T-cell (primary cell): ENCODE results near the gene ST3GAL3. TPM values are rescaled to one million over a fixed set of nuclear protein-coding genes. Genes with fewer than 3 reads are reported as not detected.

Experiments used
- ATAC-seq, 4 experiments: fragments of 200-7000 bp in 3 of 4; fragments of 150-1000 bp in 1 of 4; cut with Tn5 transposase; replicated peaks in 1 of 4; 1 replicate in 3 of 4; 2 replicates in 1 of 4; pipeline ENCODE4 v1.10.0; 2021; ENCODE audit warnings: moderate library complexity in 3 of 4, mild to moderate bottlenecking in 2 of 4, moderate number of reproducible peaks in 1 of 4
- CTCF ChIA-PET, 2 donors: fragments of 300-600 bp; sonication (Branson Sonifier 250); formaldehyde crosslinking; loops; one replicate each; lab custom pipeline; 2022; ENCODE audit warnings: antibody characterized with exemption in 2 of 2; lab: Charles Lee
- POLR2A ChIA-PET, 2 donors: fragments of 300-600 bp; sonication (Branson Sonifier 250); formaldehyde crosslinking; loops; one replicate each; lab custom pipeline; 2022; ENCODE audit warnings: antibody characterized with exemption in 2 of 2; lab: Charles Lee
- DNase-seq, 35 experiments: peaks; one replicate each; pipeline versions ENCODE4 v3.0.0 to v3.0.0-alpha.2; 2013 to 2023
- H3K27ac ChIP-seq: one replicate; pipeline ENCODE4 v1.5.1; 2013; ENCODE audit warnings: low read length
- H3K27me3 ChIP-seq, 2 experiments: replicated peaks in 1 of 2; 1 replicate in 1 of 2; 2 replicates in 1 of 2; pipeline versions ENCODE4 v1.6.1 to v1.7.0; 2013; ENCODE audit warnings: low read length in 1 of 2, mixed read lengths in 1 of 2; ENCODE audit not compliant: control insufficient read depth in 2 of 2, insufficient read depth in 2 of 2; ENCODE audit errors: extremely low read depth in 1 of 2
- H3K36me3 ChIP-seq, 2 donors: 1 replicate in 1 of 2; 2 replicates in 1 of 2; pipeline versions ENCODE4 v1.6.1 to v1.7.0; 2013; ENCODE audit warnings: low read length in 1 of 2; ENCODE audit not compliant: control insufficient read depth in 2 of 2, insufficient read depth in 1 of 2; ENCODE audit errors: extremely low read depth in 1 of 2
- H3K4me1 ChIP-seq, 2 experiments: 1 replicate in 1 of 2; 2 replicates in 1 of 2; pipeline versions ENCODE4 v1.6.1 to v1.7.0; 2013; ENCODE audit warnings: low read length in 2 of 2, mixed read lengths in 1 of 2; ENCODE audit not compliant: insufficient read depth in 2 of 2, control insufficient read depth in 1 of 2; ENCODE audit errors: extremely low read depth in 1 of 2
- H3K4me3 ChIP-seq, 2 donors: 1 replicate in 1 of 2; 2 replicates in 1 of 2; pipeline versions ENCODE4 v1.5.1 to v1.7.0; 2013; ENCODE audit warnings: mild to moderate bottlenecking in 2 of 2, low read length in 1 of 2, moderate library complexity in 1 of 2; ENCODE audit not compliant: control insufficient read depth in 1 of 2; ENCODE audit errors: extremely low read depth in 1 of 2
- H3K9me3 ChIP-seq: 2 replicates; pipeline ENCODE4 v1.7.0; 2013
- H3K27ac Mint-ChIP-seq, 2 donors: one replicate each; pipeline ENCODE4 v1.8.0; 2020 to 2021; ENCODE audit warnings: mild to moderate bottlenecking in 2 of 2, mixed read lengths in 2 of 2
- H3K27me3 Mint-ChIP-seq, 2 donors: one replicate each; pipeline ENCODE4 v1.8.0; 2021 to 2022; ENCODE audit warnings: mixed read lengths in 2 of 2
- H3K36me3 Mint-ChIP-seq: one replicate; pipeline ENCODE4 v1.8.0; 2021; ENCODE audit warnings: mixed read lengths
- H3K4me1 Mint-ChIP-seq, 3 donors: one replicate each; pipeline ENCODE4 v1.8.0; 2020 to 2022; ENCODE audit warnings: mixed read lengths in 3 of 3, mild to moderate bottlenecking in 1 of 3
- H3K4me3 Mint-ChIP-seq, 3 donors: one replicate each; pipeline ENCODE4 v1.8.0; 2020 to 2022; ENCODE audit warnings: mild to moderate bottlenecking in 3 of 3, mixed read lengths in 3 of 3, moderate library complexity in 3 of 3
- H3K9me3 Mint-ChIP-seq, 3 donors: one replicate each; pipeline ENCODE4 v1.8.0; 2020 to 2022; ENCODE audit warnings: mixed read lengths in 3 of 3
- WGBS: methylation state at CpG from one replicate; pipeline ENCODE4 v1.1.5; 2013; ENCODE audit warnings: missing lambda C conversion rate; ENCODE audit not compliant: insufficient coverage; 5-methylcytosine and 5-hydroxymethylcytosine counted together
- total RNA-seq, 35 experiments: library from RNA in 6 of 35; stranded (reverse) in 6 of 35; fragments of 120-200 nt in 1 of 35; gene quantifications; one replicate each; pipeline versions ENCODE4 v1.2.1 to v1.2.4 and lab custom pipeline; 2013 to 2026

ST3GAL3 gene
- total RNA-seq, 5 donors from 2014 or later (not counting 1 experiment from before 2014, with no cell fraction given) = 21.9 to 29.8 (median 24.4) TPM

DNA sequence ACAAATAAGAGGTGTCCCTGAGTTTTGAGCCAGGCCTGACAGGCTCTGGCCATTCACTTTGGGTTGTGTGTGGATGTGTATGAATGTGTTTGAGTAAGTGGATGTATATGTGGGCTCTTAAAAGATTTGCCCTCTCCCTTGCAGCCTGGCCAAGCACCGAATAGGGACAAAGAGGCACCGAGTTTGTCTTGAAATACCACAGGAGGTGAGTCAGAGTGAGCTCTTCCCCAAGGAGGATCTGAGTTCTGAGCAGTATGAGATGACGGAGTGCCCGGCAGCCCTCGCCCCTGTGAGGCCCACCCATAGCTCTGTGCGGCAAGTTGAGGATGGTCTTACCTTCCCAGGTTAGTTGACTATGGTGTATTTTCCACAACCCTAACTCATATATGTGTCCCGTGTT lies 38.4 kb upstream of the ST3GAL3 start:
- Mint-ChIP-seq H3K4me3 (no peak overlapping the region), H3K36me3 (peaks cover 76% of the 10 kb centered on the region), H3K4me1 (peaks cover 0 to 3% (median 0%) of the 10 kb centered on the region in 3 donors), H3K27me3 (no peaks in the 10 kb centered on the region), H3K9me3 (no peaks in the 10 kb centered on the region), H3K27ac (no peak overlapping the region)
- ATAC-seq (no peak), DNase-seq (no peak)
- WGBS = 94% methylated on average over 2 of the region's 7 CpGs
- H3K9me3 ChIP-seq = no peaks in the 10 kb centered on the region
- H3K4me1 ChIP-seq = no peaks in the 10 kb centered on the region
- POLR2A ChIA-PET = no interaction called here
- H3K27me3 ChIP-seq = no peaks in the 10 kb centered on the region
- H3K36me3 ChIP-seq = peaks cover 22 to 89% of the 10 kb centered on the region in 2 donors
- no peak overlapping the region for H3K27ac ChIP-seq
- H3K4me3 ChIP-seq = no peak overlapping the region
- CTCF ChIA-PET = no interaction called here

DNA sequence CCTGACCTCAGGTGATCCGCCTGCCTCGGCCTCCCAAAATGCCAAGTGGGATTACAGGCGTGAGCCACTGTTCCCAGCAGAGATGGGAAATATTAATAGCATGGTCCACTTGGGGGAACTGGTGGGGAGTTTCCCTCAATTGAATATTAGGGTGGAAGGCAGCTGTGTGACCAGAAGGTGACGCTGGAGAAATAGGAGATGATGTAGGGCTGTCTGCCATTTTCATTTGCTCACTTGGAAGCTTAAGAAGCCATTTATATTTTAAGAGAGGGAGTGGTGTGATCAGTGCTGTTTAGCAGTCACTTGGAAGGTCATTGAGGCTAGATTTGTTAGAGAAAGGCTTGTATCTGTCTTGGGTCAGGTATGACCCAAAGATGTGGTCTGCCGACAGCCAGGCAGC lies 37.5 kb upstream of the ST3GAL3 start:
- Mint-ChIP-seq H3K27ac (no peak overlapping the region), H3K9me3 (no peaks in the 10 kb centered on the region), H3K36me3 (peaks cover 67% of the 10 kb centered on the region), H3K27me3 (no peaks in the 10 kb centered on the region), H3K4me3 (no peak overlapping the region), H3K4me1 (no peaks in the 10 kb centered on the region)
- Histone ChIP-seq H3K4me1 (no peaks in the 10 kb centered on the region), H3K27me3 (no peaks in the 10 kb centered on the region), H3K9me3 (no peaks in the 10 kb centered on the region), H3K4me3 (no peak overlapping the region), H3K27ac (no peak overlapping the region), H3K36me3 (peaks cover 24 to 87% of the 10 kb centered on the region in 2 donors)
- CTCF ChIA-PET = no interaction called here
- 100% methylated on average over 3 of the region's 5 CpGs for WGBS
- ATAC-seq (no peak), DNase-seq (no peak)
- POLR2A ChIA-PET = no interaction called here

DNA sequence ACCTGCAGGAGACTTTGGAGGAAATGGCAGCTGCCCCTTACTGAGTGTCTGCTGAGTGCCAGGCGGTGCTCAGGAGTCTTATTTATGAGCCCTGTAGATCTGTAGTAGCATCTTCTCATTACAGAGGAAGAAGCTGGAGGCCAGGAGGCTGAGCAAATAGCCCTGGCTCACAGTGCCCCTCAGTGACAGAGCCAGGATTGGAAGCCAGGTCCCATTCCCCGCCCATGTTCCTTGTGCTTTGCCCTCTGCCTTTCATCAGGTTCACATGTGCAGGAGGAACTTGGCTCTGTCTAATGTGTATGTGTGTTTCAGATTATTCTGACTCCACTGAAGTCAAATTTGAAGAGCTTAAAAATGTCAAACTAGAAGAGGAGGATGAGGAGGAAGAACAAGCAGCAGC lies 36.1 kb upstream of the ST3GAL3 start:
- no peak for DNase-seq
- Histone ChIP-seq H3K27ac (no peak overlapping the region), H3K4me3 (no peak overlapping the region), H3K9me3 (no peaks in the 10 kb centered on the region), H3K36me3 (peaks cover 21 to 86% of the 10 kb centered on the region in 2 donors), H3K27me3 (no peaks in the 10 kb centered on the region), H3K4me1 (no peaks in the 10 kb centered on the region)
- POLR2A ChIA-PET = no interaction called here
- WGBS = 100% methylated on average over 2 of the region's 2 CpGs
- peaks cover 64% of the 10 kb centered on the region for H3K36me3 Mint-ChIP-seq
- ATAC-seq = no peak
- H3K4me1 Mint-ChIP-seq = no peaks in the 10 kb centered on the region
- no peaks in the 10 kb centered on the region for H3K27me3 Mint-ChIP-seq
- CTCF ChIA-PET = no interaction called here
- H3K27ac Mint-ChIP-seq = no peak overlapping the region
- no peaks in the 10 kb centered on the region for H3K9me3 Mint-ChIP-seq
- H3K4me3 Mint-ChIP-seq = no peak overlapping the region

DNA sequence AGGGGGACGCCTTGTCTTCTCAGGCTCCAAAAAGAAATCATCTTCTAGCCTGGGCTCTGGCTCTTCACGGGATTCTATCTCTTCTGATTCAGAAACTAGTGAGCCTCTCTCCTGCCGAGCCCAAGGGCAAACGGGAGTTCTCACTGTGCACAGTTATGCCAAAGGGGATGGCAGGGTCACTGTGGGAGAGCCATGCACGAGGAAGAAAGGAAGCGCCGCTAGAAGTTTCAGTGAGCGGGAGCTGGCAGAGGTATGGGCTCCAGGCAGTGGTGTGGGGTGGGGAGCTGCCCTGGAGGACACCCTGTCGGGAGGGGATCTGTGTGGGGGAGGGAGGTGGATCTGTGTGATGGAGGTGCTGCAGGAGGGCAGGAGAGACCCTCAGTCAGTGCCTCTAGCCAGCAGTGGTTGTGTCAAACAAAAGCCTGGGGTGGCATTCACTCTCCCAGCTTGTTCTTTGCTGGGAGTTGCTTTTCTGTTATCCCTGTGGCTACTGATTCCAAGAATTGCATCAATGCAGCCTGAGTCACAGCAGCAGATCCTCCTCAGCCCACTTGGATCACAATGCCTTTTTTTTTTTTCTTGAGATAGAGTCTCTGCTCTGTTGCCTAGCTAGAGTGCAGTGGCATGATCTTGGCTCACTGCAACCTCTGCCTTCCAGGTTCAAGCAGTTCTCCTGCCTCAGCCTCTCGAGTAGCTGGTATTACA lies 35.6 kb upstream of the ST3GAL3 start:
- ChIA-PET CTCF (no interaction called here), POLR2A (interaction anchor here in 1 of 2 donors (0.7 kb wide), 1 partner anchor 290 kb away, joined by 3 read pairs; no protein-coding TSS in a partner anchor)
- Mint-ChIP-seq H3K27ac (no peak overlapping the region), H3K4me3 (no peak overlapping the region), H3K27me3 (no peaks in the 10 kb centered on the region), H3K9me3 (no peaks in the 10 kb centered on the region), H3K36me3 (peaks cover 59% of the 10 kb centered on the region), H3K4me1 (no peaks in the 10 kb centered on the region)
- no peak for DNase-seq
- no peak overlapping the region for H3K4me3 ChIP-seq
- H3K4me1 ChIP-seq = no peaks in the 10 kb centered on the region
- no peak overlapping the region for H3K27ac ChIP-seq
- WGBS = 95% methylated on average over 9 of the region's 10 CpGs
- H3K36me3 ChIP-seq = peaks cover 17 to 81% of the 10 kb centered on the region in 2 donors
- H3K9me3 ChIP-seq = no peaks in the 10 kb centered on the region
- ATAC-seq = no peak
- H3K27me3 ChIP-seq = no peaks in the 10 kb centered on the region

DNA sequence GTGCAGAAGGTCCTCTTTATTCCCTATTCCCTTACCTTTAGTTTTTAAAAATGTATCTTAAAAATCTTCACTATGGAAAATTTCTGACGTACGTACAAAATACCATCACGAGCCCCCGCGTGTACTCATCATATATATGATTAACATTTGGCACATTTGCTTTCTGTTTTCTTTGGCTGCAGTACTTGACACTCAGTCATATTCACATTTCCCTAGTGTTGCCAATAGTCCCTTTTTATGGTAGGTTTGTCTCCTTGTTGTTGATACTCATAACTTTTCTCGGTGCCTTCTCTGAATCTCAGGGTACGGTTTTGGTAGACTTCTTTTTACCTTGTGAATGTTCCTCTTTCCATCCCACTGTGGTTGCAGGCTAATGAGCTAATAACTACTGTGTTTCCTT lies 34.1 kb upstream of the ST3GAL3 start:
- H3K9me3 Mint-ChIP-seq = no peaks in the 10 kb centered on the region
- CTCF ChIA-PET = no interaction called here
- no peaks in the 10 kb centered on the region for H3K27me3 Mint-ChIP-seq
- ATAC-seq (no peak), DNase-seq (no peak)
- H3K27ac Mint-ChIP-seq = no peak overlapping the region
- 100% methylated on average over 1 of the region's 7 CpGs for WGBS
- H3K36me3 Mint-ChIP-seq = peaks cover 49% of the 10 kb centered on the region
- Histone ChIP-seq H3K4me1 (no peaks in the 10 kb centered on the region), H3K36me3 (peaks cover 15 to 67% of the 10 kb centered on the region in 2 donors), H3K27ac (no peak overlapping the region), H3K4me3 (no peak overlapping the region), H3K9me3 (no peaks in the 10 kb centered on the region), H3K27me3 (no peaks in the 10 kb centered on the region)
- peaks cover 0 to 7% (median 4%) of the 10 kb centered on the region in 3 donors for H3K4me1 Mint-ChIP-seq
- POLR2A ChIA-PET = no interaction called here
- H3K4me3 Mint-ChIP-seq = no peak overlapping the region

DNA sequence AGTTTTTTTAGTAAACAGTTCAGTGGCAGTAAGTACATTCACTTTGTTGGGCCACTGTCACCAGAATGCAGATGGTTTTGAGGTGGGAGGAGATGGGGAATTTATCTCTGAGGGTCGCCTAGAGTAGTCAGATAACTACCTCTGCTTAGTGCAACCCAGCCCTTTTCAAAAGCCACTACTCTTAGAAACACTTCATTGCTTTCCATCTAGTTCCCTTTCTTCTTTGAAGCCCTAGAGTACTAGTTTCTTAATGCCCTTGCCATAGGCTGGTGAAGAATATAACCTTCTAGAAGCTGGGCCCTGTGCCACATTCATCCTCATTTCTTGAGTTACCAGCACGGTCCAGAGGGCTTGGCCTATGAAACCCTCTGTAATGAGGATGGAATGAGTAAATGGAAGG lies 28.4 kb upstream of the ST3GAL3 start:
- no peaks in the 10 kb centered on the region for H3K9me3 ChIP-seq
- H3K27me3 ChIP-seq = no peaks in the 10 kb centered on the region
- CTCF ChIA-PET = no interaction called here
- 100% methylated on average over 1 of the region's 2 CpGs for WGBS
- no peaks in the 10 kb centered on the region for H3K9me3 Mint-ChIP-seq
- peaks cover 0 to 8% (median 4%) of the 10 kb centered on the region in 3 donors for H3K4me1 Mint-ChIP-seq
- DNase-seq (no peak), ATAC-seq (no peak)
- H3K36me3 Mint-ChIP-seq = peaks cover 38% of the 10 kb centered on the region
- peaks cover 20 to 63% of the 10 kb centered on the region in 2 donors for H3K36me3 ChIP-seq
- H3K4me3 Mint-ChIP-seq = no peak overlapping the region
- no peak overlapping the region for H3K4me3 ChIP-seq
- H3K27ac ChIP-seq = no peak overlapping the region
- POLR2A ChIA-PET = no interaction called here
- no peaks in the 10 kb centered on the region for H3K4me1 ChIP-seq
- H3K27me3 Mint-ChIP-seq = no peaks in the 10 kb centered on the region
- H3K27ac Mint-ChIP-seq = no peak overlapping the region
